SK-N-SH (cell line): ENCODE results near the gene MBNL1. TPM values are rescaled to one million over a fixed set of nuclear protein-coding genes. Genes with fewer than 3 reads are reported as not detected.

Experiments used
- CTCF ChIA-PET: fragments of 300-600, 350-600 bp; formaldehyde crosslinking; extraction: SDS; loops from one replicate; lab custom pipeline; 2021; lab: Yijun Ruan, JAX
- POLR2A ChIA-PET: fragments of 350-600 bp; sonication (Branson Sonifier 250); formaldehyde crosslinking; extraction: SDS; loops from one replicate; lab custom pipeline; 2020; ENCODE audit warnings: antibody characterized with exemption, inconsistent platforms; lab: Yijun Ruan, JAX
- DNase-seq: peaks from one replicate; pipeline ENCODE4 v3.0.0; 2012
- H2AFZ ChIP-seq: fragments of 200-600 bp; sonication (generic); 2 replicates; pipeline ENCODE4 v1.8.1; 2016; ENCODE audit warnings: antibody characterized with exemption, mild to moderate bottlenecking, low read depth
- H3F3A ChIP-seq: fragments of 200-600 bp; sonication (generic); replicated peaks from 2 replicates; pipeline ENCODE3; 2016; ENCODE audit warnings: antibody characterized with exemption, mild to moderate bottlenecking; ENCODE audit not compliant: insufficient read depth
- H3K27ac ChIP-seq, 2 experiments: fragments of 200-500 bp in 1 of 2; fragments of 200-600 bp in 1 of 2; sonication (Bioruptor generic) in 1 of 2; sonication (generic), shearing (Covaris generic) in 1 of 2; 2 replicates each; pipeline versions ENCODE4 v1.5.1 to v1.6.1; 2014 to 2016; ENCODE audit warnings: low read depth in 2 of 2, inconsistent platforms in 1 of 2, low read length in 1 of 2, mild to moderate bottlenecking in 1 of 2, mixed read lengths in 1 of 2
- H3K27me3 ChIP-seq: fragments of 200-600 bp; sonication (generic), shearing (Covaris generic); 2 replicates; pipeline ENCODE4 v1.6.1; 2016; ENCODE audit warnings: mixed run types; ENCODE audit not compliant: insufficient read depth
- H3K36me3 ChIP-seq, 2 experiments: fragments of 200-500 bp in 1 of 2; fragments of 200-600 bp in 1 of 2; sonication (Bioruptor generic) in 1 of 2; sonication (generic) in 1 of 2; replicated peaks in 1 of 2; 2 replicates each; pipeline versions ENCODE3 to v1.5.1; 2014 to 2016; ENCODE audit warnings: low read length in 1 of 2, mild to moderate bottlenecking in 1 of 2; ENCODE audit not compliant: insufficient read depth in 2 of 2, control insufficient read depth in 1 of 2
- H3K4me1 ChIP-seq, 2 experiments: fragments of 200-500 bp in 1 of 2; fragments of 200-600 bp in 1 of 2; sonication (Bioruptor generic) in 1 of 2; sonication (generic), shearing (Covaris generic) in 1 of 2; 2 replicates each; pipeline versions ENCODE4 v1.5.1 to v1.6.1; 2014 to 2016; ENCODE audit warnings: low read depth in 1 of 2, low read length in 1 of 2, mixed run types in 1 of 2; ENCODE audit not compliant: insufficient read depth in 2 of 2, control insufficient read depth in 1 of 2
- H3K4me2 ChIP-seq: fragments of 200-600 bp; sonication (generic), shearing (Covaris generic); 2 replicates; pipeline ENCODE4 v1.6.1; 2017; ENCODE audit warnings: mixed run types
- H3K4me3 ChIP-seq, 2 experiments: fragments of 200-500 bp in 1 of 2; fragments of 200-600 bp in 1 of 2; sonication (Bioruptor generic) in 1 of 2; sonication (generic), shearing (Covaris generic) in 1 of 2; 2 replicates each; pipeline versions ENCODE4 v1.5.1 to v1.8.1; 2014 to 2016; ENCODE audit warnings: low read depth in 2 of 2, inconsistent platforms in 1 of 2, low read length in 1 of 2, mild to moderate bottlenecking in 1 of 2, mixed read lengths in 1 of 2, moderate library complexity in 1 of 2
- H3K79me2 ChIP-seq: fragments of 200-600 bp; sonication (generic); 2 replicates; pipeline ENCODE4 v1.8.1; 2017; ENCODE audit warnings: mild to moderate bottlenecking; ENCODE audit not compliant: insufficient read depth
- H3K9ac ChIP-seq: fragments of 200-600 bp; sonication (generic); 2 replicates; pipeline ENCODE4 v1.6.1; 2017; ENCODE audit warnings: mixed run types
- H3K9me2 ChIP-seq: fragments of 200-600 bp; sonication (generic); 2 replicates; pipeline ENCODE4 v1.6.1; 2017; ENCODE audit warnings: mixed run types
- H3K9me3 ChIP-seq: fragments of 200-600 bp; sonication (generic); 2 replicates; pipeline ENCODE4 v1.6.1; 2017; ENCODE audit warnings: mixed run types, mild to moderate bottlenecking, moderate library complexity
- H4K20me1 ChIP-seq: fragments of 200-600 bp; sonication (generic); 2 replicates; pipeline ENCODE4 v1.6.1; 2017; ENCODE audit warnings: mild to moderate bottlenecking, mixed run types; ENCODE audit not compliant: insufficient read depth
- EP300 ChIP-seq, 2 experiments: IDR thresholded peaks; 2 replicates each; pipeline versions ENCODE4 v1.4.0 to v1.6.1; 2012; ENCODE audit warnings: borderline replicate concordance in 1 of 2, low read depth in 1 of 2, low read length in 1 of 2
- EZH2phosphoT487 ChIP-seq: fragments of 200-600 bp; sonication (generic); IDR thresholded peaks from 2 replicates; pipeline ENCODE4 v1.6.1; 2017; ENCODE audit warnings: low read depth, mixed run types, mild to moderate bottlenecking, antibody characterized with exemption, moderate library complexity, borderline replicate concordance
- GATA2 ChIP-seq: sonication (generic); formaldehyde crosslinking; IDR thresholded peaks from 2 replicates; pipeline ENCODE4 v1.5.0; 2020; ENCODE audit warnings: mild to moderate bottlenecking, missing genetic modification reagents
- JUND ChIP-seq: IDR thresholded peaks from 2 replicates; pipeline ENCODE4 v1.4.0; 2012
- RFX5 ChIP-seq: IDR thresholded peaks from 2 replicates; pipeline ENCODE4 v1.6.1; 2012; ENCODE audit warnings: mild to moderate bottlenecking, improper control_type of control experiment, low read length
- SIN3A ChIP-seq: IDR thresholded peaks from 2 replicates; pipeline ENCODE4 v1.6.1; 2012; ENCODE audit warnings: low read depth, mild to moderate bottlenecking, low read length, moderate library complexity, borderline replicate concordance
- SMC3 ChIP-seq: IDR thresholded peaks from 2 replicates; pipeline ENCODE4 v1.6.1; 2012; ENCODE audit warnings: low read depth, low read length, improper control_type of control experiment
- WGBS: methylation state at CpG from one replicate; pipeline ENCODE4 v1.1.6; 2017; ENCODE audit warnings: low lambda C conversion rate; 5-methylcytosine and 5-hydroxymethylcytosine counted together
- polyA plus RNA-seq, 3 experiments: library from polyadenylated mRNA; depleted of rRNA; stranded (reverse); fragments of >200 nt; gene quantifications; 2 replicates each; pipeline ENCODE4 v1.2.3, GENCODE V29; 2012
- TF ChIP-seq, protein P1 (sequence below): IDR thresholded peaks from 2 replicates; pipeline ENCODE4 v1.6.1; 2012; ENCODE audit warnings: mild to moderate bottlenecking, low read depth, low read length, moderate library complexity

The MBNL1 gene
- polyA plus RNA-seq, 1 of the 3 experiments (the other 2 are of a cell fraction): 44.3 TPM

DNA sequence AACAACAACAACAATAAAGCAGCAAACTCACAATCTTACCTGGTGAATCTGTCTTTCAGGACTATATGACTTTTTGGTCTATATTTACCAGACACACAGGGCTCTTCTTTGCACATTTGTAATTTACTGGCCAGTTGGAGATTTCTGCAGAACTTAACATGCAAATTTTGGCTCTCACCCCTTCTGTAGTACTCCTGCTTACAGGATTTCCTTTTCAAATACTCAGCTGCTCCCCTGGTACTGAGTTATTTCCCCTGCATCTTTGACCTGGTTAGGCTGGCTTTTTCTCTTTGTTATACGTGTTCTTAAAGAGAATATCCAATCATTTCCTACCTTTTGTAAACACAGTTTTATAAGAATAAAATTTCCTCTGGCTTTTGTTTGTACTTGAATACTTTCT is 228.0 kb downstream of the MBNL1 start:
- no peaks in the 10 kb centered on the region for H4K20me1 ChIP-seq
- no peaks in the 10 kb centered on the region for H3K9me3 ChIP-seq
- TF ChIP-seq, protein P1, sequence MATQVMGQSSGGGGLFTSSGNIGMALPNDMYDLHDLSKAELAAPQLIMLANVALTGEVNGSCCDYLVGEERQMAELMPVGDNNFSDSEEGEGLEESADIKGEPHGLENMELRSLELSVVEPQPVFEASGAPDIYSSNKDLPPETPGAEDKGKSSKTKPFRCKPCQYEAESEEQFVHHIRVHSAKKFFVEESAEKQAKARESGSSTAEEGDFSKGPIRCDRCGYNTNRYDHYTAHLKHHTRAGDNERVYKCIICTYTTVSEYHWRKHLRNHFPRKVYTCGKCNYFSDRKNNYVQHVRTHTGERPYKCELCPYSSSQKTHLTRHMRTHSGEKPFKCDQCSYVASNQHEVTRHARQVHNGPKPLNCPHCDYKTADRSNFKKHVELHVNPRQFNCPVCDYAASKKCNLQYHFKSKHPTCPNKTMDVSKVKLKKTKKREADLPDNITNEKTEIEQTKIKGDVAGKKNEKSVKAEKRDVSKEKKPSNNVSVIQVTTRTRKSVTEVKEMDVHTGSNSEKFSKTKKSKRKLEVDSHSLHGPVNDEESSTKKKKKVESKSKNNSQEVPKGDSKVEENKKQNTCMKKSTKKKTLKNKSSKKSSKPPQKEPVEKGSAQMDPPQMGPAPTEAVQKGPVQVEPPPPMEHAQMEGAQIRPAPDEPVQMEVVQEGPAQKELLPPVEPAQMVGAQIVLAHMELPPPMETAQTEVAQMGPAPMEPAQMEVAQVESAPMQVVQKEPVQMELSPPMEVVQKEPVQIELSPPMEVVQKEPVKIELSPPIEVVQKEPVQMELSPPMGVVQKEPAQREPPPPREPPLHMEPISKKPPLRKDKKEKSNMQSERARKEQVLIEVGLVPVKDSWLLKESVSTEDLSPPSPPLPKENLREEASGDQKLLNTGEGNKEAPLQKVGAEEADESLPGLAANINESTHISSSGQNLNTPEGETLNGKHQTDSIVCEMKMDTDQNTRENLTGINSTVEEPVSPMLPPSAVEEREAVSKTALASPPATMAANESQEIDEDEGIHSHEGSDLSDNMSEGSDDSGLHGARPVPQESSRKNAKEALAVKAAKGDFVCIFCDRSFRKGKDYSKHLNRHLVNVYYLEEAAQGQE: no peak
- 13% methylated on average over 1 of the region's 1 CpG for WGBS
- no peak overlapping the region for H3K9ac ChIP-seq
- no peak overlapping the region for H3K4me3 ChIP-seq
- no peaks in the 10 kb centered on the region for H3K9me2 ChIP-seq
- no peaks in the 10 kb centered on the region for H3K4me1 ChIP-seq
- ChIA-PET CTCF (interaction anchor here (0.9 to 1.7 kb wide), 2 partner anchors 25 to 28 kb away, joined by 5 to 7 read pairs; no protein-coding TSS in a partner anchor), POLR2A (no interaction called here)
- no peaks in the 10 kb centered on the region for H3F3A ChIP-seq
- no peak overlapping the region; the same call in 1 of the 2 replicates for H2AFZ ChIP-seq
- no peak overlapping the region for H3K27ac ChIP-seq
- no peak overlapping the region for H3K4me2 ChIP-seq
- no peak for DNase-seq
- H3K27me3 ChIP-seq: no peaks in the 10 kb centered on the region
- H3K79me2 ChIP-seq: no peaks in the 10 kb centered on the region
- no peaks in the 10 kb centered on the region for H3K36me3 ChIP-seq

DNA sequence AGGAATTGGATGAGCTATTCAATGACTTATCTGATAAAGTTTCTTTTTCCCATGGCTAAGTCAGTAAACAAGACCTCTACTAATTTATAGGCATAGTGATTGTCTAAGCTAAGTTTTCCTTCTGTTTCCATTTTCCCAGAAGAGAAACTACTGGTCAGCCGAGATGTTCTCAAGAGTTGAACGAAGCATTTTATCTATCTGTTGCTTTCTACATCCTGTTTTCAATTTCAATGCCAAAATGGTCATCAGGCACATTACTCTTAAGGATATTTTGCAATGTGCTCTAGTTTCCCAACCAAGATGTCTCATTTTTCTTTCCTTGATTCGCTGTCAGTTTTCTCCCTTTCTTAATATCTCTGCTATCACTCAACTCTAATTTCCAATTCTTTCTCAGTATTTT is 228.7 kb downstream of the MBNL1 start:
- Histone ChIP-seq H3F3A (no peaks in the 10 kb centered on the region), H3K4me2 (no peak overlapping the region), H3K4me1 (no peaks in the 10 kb centered on the region), H3K27me3 (no peaks in the 10 kb centered on the region), H3K4me3 (no peak overlapping the region)
- POLR2A ChIA-PET: no interaction called here
- no peak for TF ChIP-seq SMC3
- no peak for TF ChIP-seq EZH2phosphoT487
- no peak for TF ChIP-seq SIN3A
- TF ChIP-seq EP300 (IDR thresholded peaks at IDR 0.05; ENCODE audit: borderline replicate concordance in 1 of 2, low read depth in 1 of 2, low read length in 1 of 2): no peak
- no peak for TF ChIP-seq JUND
- TF ChIP-seq GATA2: no peak
- no peak for TF ChIP-seq RFX5
- TF ChIP-seq, all 33 proteins: peak for 0
- Histone ChIP-seq H3K9me3 (no peaks in the 10 kb centered on the region), H2AFZ (no peak overlapping the region; the same call in 1 of the 2 replicates), H4K20me1 (no peaks in the 10 kb centered on the region), H3K27ac (no peak overlapping the region), H3K9me2 (no peaks in the 10 kb centered on the region), H3K79me2 (no peaks in the 10 kb centered on the region), H3K9ac (no peak overlapping the region), H3K36me3 (no peaks in the 10 kb centered on the region)
- DNase-seq: no peak
- 9% methylated on average over 3 of the region's 3 CpGs for WGBS
- CTCF ChIA-PET: interaction anchor here (0.8 to 1.7 kb wide), 3 partner anchors 20 to 27 kb away, joined by 3 to 7 read pairs (median 5); no protein-coding TSS in a partner anchor
